SK-N-SH treated with all-trans-retinoic acid at 6 μM for 48 hours (cell line): ENCODE results near the gene DSC1.

Experiments
- ATAC-seq: fragments of 200-7000 bp; cut with Tn5 transposase; 3 replicates; pipeline ENCODE4 v1.9.1; 2020; ENCODE audit warnings: mild to moderate bottlenecking, moderate library complexity
- ARNTL ChIP-seq: fragments of 450-650 bp; formaldehyde crosslinking; IDR thresholded peaks from 2 replicates; pipeline ENCODE4 v1.5.0; 2020; ENCODE audit warnings: low read depth, mild to moderate bottlenecking, moderate library complexity, borderline replicate concordance
- BACH2 ChIP-seq: fragments of 250-450 bp; sonication (Bioruptor Pico); IDR thresholded peaks from 2 replicates; pipeline ENCODE4 v1.9.0; 2021; ENCODE audit warnings: mild to moderate bottlenecking, borderline replicate concordance
- CSDC2 ChIP-seq: fragments of 250-450 bp; sonication (Bioruptor Pico); IDR thresholded peaks from 2 replicates; pipeline ENCODE4 v1.5.0; 2020; ENCODE audit warnings: mild to moderate bottlenecking, moderate library complexity
- ISL1 ChIP-seq: fragments of 250-450 bp; sonication (Bioruptor Pico); IDR thresholded peaks from 2 replicates; pipeline ENCODE4 v2.1.2; 2022; ENCODE audit warnings: mild to moderate bottlenecking, moderate library complexity
- OSR1 ChIP-seq: fragments of 250-450 bp; sonication (Bioruptor Pico); IDR thresholded peaks from 2 replicates; pipeline ENCODE4 v1.8.0; 2022; ENCODE audit warnings: moderate library complexity, mild to moderate bottlenecking, inconsistent platforms
- PPARA ChIP-seq: fragments of 250-450 bp; sonication (Bioruptor Pico); IDR thresholded peaks from 2 replicates; pipeline ENCODE4 v1.5.0; 2020; ENCODE audit warnings: mild to moderate bottlenecking, borderline replicate concordance
- RARB ChIP-seq: fragments of 250-450 bp; sonication (Bioruptor Pico); IDR thresholded peaks from 2 replicates; pipeline ENCODE4 v1.8.0; 2021; ENCODE audit warnings: mild to moderate bottlenecking, moderate library complexity
- SNAI2 ChIP-seq: fragments of 250-450 bp; sonication (Bioruptor Pico); IDR thresholded peaks from 2 replicates; pipeline ENCODE4 v1.5.0; 2020; ENCODE audit warnings: mild to moderate bottlenecking, moderate library complexity
- TCF4 ChIP-seq: fragments of 250-450 bp; sonication (Bioruptor Pico); IDR thresholded peaks from 2 replicates; pipeline ENCODE4 v1.8.0; 2021; ENCODE audit warnings: mild to moderate bottlenecking, moderate library complexity, borderline replicate concordance
- ZC3H10 ChIP-seq: fragments of 250-450 bp; sonication (Bioruptor Pico); IDR thresholded peaks from 2 replicates; pipeline ENCODE4 v1.5.1; 2021; ENCODE audit warnings: mild to moderate bottlenecking, moderate library complexity
- ZFP3 ChIP-seq: fragments of 250-450 bp; sonication (Bioruptor Pico); IDR thresholded peaks from 2 replicates; pipeline ENCODE4 v1.5.0; 2020; ENCODE audit warnings: mild to moderate bottlenecking, moderate library complexity
- ZFP30 ChIP-seq: fragments of 450-650 bp; formaldehyde crosslinking; IDR thresholded peaks from 2 replicates; pipeline ENCODE4 v1.5.0; 2022; ENCODE audit warnings: mild to moderate bottlenecking, moderate library complexity
- ZNF565 ChIP-seq: fragments of 450-650 bp; formaldehyde crosslinking; conservative IDR thresholded peaks from 2 replicates; pipeline ENCODE4 v1.5.0; 2020; ENCODE audit warnings: low read depth, mild to moderate bottlenecking, moderate library complexity
- ZNF70 ChIP-seq: fragments of 450-650 bp; formaldehyde crosslinking; IDR thresholded peaks from 2 replicates; pipeline ENCODE4 v1.5.0; 2020; ENCODE audit warnings: mild to moderate bottlenecking, moderate library complexity
- ZNF8 ChIP-seq: fragments of 450-650 bp; formaldehyde crosslinking; IDR thresholded peaks from 2 replicates; pipeline ENCODE4 v1.5.0; 2020; ENCODE audit warnings: mild to moderate bottlenecking, moderate library complexity
- TF ChIP-seq, protein P1 (sequence below): fragments of 250-450 bp; sonication (Bioruptor Pico); IDR thresholded peaks from 2 replicates; pipeline ENCODE4 v1.5.1; 2021; ENCODE audit warnings: mild to moderate bottlenecking, moderate library complexity
- TF ChIP-seq, protein P2 (sequence below): fragments of 250-450 bp; sonication (Bioruptor Pico); IDR thresholded peaks from 2 replicates; pipeline ENCODE4 v1.8.0; 2020; ENCODE audit warnings: mild to moderate bottlenecking, moderate library complexity, borderline replicate concordance
- TF ChIP-seq, protein P3 (sequence below): fragments of 250-450 bp; sonication (Bioruptor Pico); IDR thresholded peaks from 2 replicates; pipeline ENCODE4 v1.5.1; 2020; ENCODE audit warnings: low read depth, mild to moderate bottlenecking, moderate library complexity
- TF ChIP-seq, protein P4 (sequence below): fragments of 250-450 bp; sonication (Bioruptor Pico); IDR thresholded peaks from 2 replicates; pipeline ENCODE4 v1.8.0; 2021; ENCODE audit warnings: low read depth, mild to moderate bottlenecking, moderate library complexity, borderline replicate concordance

DSC1 gene

DNA sequence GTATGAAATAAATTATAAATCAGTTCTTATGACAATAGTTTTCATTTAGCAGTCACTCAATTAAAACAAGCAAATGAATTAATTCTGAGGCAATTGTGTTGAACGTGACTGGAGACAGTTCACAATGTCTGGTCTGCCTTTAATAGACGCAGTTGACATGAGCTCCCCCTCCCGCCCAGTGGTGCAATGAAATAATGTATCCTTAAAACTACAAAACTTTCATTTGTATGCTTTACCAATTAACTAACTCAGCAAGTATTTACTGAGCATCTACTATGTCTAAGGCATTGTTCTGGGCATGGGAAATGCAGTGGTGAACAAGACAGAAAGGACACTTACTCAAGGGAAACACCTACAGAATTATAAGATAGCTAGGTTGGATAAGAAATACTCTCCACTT, 56.9 kb downstream of the DSC1 start:
- no peak for TF ChIP-seq TCF4
- no peak for TF ChIP-seq ZFP3 (CRISPR knock-in tag)
- TF ChIP-seq SNAI2 (CRISPR knock-in tag): no peak
- no peak for TF ChIP-seq ZNF70 (CRISPR knock-in tag)
- TF ChIP-seq RARB: no peak
- TF ChIP-seq, protein P1, sequence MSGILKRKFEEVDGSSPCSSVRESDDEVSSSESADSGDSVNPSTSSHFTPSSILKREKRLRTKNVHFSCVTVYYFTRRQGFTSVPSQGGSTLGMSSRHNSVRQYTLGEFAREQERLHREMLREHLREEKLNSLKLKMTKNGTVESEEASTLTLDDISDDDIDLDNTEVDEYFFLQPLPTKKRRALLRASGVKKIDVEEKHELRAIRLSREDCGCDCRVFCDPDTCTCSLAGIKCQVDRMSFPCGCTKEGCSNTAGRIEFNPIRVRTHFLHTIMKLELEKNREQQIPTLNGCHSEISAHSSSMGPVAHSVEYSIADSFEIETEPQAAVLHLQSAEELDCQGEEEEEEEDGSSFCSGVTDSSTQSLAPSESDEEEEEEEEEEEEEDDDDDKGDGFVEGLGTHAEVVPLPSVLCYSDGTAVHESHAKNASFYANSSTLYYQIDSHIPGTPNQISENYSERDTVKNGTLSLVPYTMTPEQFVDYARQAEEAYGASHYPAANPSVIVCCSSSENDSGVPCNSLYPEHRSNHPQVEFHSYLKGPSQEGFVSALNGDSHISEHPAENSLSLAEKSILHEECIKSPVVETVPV: no peak
- no peak for ATAC-seq

DNA sequence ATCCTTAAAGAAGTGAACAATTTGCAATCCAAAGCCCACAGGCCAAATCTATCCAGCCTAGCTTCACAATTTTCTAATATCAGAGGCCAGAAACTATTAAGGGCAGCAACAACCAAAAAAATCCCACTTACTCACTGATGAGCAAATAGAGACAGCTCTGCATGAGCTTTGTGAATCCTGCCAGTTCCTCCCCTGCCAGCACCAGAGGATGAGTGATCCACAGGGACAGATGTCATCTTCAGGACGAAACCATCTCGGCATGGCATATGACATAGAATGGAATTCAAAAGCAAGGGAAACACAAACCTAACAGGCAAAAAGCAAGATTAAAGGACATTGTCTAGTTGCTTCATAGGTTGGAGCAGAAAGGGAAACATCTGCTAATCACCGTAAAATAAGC, 58.2 kb downstream of the DSC1 start:
- TF ChIP-seq CSDC2 (CRISPR knock-in tag) (no peak), ISL1 (CRISPR knock-in tag) (no peak), TCF4 (no peak), BACH2 (no peak), ZNF565 (CRISPR knock-in tag) (no peak), OSR1 (CRISPR knock-in tag) (no peak), ZFP3 (CRISPR knock-in tag) (no peak), RARB (no peak), ZFP30 (CRISPR knock-in tag) (no peak), PPARA (CRISPR knock-in tag) (no peak)
- TF ChIP-seq, protein P1: no peak
- TF ChIP-seq, protein P2, sequence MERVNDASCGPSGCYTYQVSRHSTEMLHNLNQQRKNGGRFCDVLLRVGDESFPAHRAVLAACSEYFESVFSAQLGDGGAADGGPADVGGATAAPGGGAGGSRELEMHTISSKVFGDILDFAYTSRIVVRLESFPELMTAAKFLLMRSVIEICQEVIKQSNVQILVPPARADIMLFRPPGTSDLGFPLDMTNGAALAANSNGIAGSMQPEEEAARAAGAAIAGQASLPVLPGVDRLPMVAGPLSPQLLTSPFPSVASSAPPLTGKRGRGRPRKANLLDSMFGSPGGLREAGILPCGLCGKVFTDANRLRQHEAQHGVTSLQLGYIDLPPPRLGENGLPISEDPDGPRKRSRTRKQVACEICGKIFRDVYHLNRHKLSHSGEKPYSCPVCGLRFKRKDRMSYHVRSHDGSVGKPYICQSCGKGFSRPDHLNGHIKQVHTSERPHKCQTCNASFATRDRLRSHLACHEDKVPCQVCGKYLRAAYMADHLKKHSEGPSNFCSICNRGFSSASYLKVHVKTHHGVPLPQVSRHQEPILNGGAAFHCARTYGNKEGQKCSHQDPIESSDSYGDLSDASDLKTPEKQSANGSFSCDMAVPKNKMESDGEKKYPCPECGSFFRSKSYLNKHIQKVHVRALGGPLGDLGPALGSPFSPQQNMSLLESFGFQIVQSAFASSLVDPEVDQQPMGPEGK: no peak
- TF ChIP-seq, protein P3, sequence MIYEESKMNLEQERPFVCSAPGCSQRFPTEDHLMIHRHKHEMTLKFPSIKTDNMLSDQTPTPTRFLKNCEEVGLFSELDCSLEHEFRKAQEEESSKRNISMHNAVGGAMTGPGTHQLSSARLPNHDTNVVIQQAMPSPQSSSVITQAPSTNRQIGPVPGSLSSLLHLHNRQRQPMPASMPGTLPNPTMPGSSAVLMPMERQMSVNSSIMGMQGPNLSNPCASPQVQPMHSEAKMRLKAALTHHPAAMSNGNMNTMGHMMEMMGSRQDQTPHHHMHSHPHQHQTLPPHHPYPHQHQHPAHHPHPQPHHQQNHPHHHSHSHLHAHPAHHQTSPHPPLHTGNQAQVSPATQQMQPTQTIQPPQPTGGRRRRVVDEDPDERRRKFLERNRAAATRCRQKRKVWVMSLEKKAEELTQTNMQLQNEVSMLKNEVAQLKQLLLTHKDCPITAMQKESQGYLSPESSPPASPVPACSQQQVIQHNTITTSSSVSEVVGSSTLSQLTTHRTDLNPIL (CRISPR knock-in tag): no peak
- no peak for ATAC-seq

DNA sequence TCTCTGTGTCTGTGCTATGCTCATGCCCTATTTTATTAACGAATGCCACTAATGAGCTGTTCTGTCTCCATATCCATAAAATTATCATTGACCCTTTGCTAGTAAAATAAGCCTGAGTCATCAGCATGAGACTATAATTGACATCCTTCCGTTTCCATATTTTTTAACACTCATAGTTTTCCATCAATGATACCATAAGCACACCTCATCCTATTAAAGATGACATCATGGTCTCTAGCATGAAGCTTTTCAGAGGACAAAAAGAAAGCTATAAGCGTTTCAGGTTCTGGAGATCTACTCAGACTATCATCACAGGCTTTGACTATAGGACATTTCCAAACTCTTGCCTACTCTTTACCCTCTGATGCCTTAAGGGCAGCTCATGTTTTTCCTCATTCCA, 59.2 kb downstream of the DSC1 start:
- ATAC-seq: no peak
- TF ChIP-seq RARB (no peak), CSDC2 (CRISPR knock-in tag) (no peak), ISL1 (CRISPR knock-in tag) (no peak)
- TF ChIP-seq, protein P1: no peak
- TF ChIP-seq, protein P4, sequence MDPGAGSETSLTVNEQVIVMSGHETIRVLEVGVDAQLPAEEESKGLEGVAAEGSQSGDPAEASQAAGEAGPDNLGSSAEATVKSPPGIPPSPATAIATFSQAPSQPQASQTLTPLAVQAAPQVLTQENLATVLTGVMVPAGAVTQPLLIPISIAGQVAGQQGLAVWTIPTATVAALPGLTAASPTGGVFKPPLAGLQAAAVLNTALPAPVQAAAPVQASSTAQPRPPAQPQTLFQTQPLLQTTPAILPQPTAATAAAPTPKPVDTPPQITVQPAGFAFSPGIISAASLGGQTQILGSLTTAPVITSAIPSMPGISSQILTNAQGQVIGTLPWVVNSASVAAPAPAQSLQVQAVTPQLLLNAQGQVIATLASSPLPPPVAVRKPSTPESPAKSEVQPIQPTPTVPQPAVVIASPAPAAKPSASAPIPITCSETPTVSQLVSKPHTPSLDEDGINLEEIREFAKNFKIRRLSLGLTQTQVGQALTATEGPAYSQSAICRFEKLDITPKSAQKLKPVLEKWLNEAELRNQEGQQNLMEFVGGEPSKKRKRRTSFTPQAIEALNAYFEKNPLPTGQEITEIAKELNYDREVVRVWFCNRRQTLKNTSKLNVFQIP (CRISPR knock-in tag): no peak
- TF ChIP-seq, protein P3 (CRISPR knock-in tag): no peak

DNA sequence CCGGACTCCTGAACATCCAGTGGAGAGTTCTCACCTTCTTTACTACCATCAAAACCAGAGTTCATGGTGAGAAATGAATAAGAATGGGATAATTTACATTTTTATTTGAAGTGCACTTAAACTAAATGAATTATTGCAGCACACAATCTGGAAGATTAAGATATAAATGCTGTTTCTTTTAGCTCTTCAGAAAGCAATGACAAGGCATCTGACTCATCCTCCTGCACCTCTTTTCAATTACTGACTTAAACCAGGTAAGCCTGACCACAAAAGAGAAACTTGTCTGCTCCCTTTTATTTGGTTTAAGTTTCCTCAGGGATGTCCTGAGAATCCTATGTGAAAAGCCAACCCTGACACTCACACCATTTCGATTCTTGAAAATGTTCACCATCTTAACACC, 59.7 kb downstream of the DSC1 start:
- TF ChIP-seq TCF4: no peak
- no peak for TF ChIP-seq ZC3H10 (CRISPR knock-in tag)
- no peak for TF ChIP-seq ARNTL
- TF ChIP-seq, protein P4 (CRISPR knock-in tag): no peak
- no peak for TF ChIP-seq CSDC2 (CRISPR knock-in tag)
- no peak for TF ChIP-seq ISL1 (CRISPR knock-in tag)
- no peak for TF ChIP-seq ZNF8 (CRISPR knock-in tag)
- TF ChIP-seq, protein P3 (CRISPR knock-in tag): no peak
- no peak for TF ChIP-seq ZFP3 (CRISPR knock-in tag)
- TF ChIP-seq, all 23 proteins: peak for 0
- ATAC-seq: no peak
